ENCODE data around the gene SCGB1C1.
"Not testable (repeated sequence)": the region's sequence is repeated elsewhere in the genome, so short reads cannot be mapped to it uniquely, and the experiment has no call there.

Gene SCGB1C1

GRCh38 chr11:192674-193128, at the start of gene SCGB1C1:
SCGB1C1 (plus strand) TSS chr11:193078; CDS start chr11:193100, 22 bp downstream.
- DNase-seq = not testable (repeated sequence)

GRCh38 chr11:180242-180641, 12.6 kb upstream of the SCGB1C1 start:
- not testable (repeated sequence) for DNase-seq

- not testable (repeated sequence) for DNase-seq
Observed at GRCh38 chr11:189200-189783, 3.6 kb upstream of the SCGB1C1 start.

- not testable (repeated sequence) for DNase-seq
Observed at GRCh38 chr11:189843-190311, 3.0 kb upstream of the SCGB1C1 start.

GRCh38 chr11:190546-190945, 2.3 kb upstream of the SCGB1C1 start:
- DNase-seq = not testable (repeated sequence)

- not testable (repeated sequence) for DNase-seq
Observed at GRCh38 chr11:191490-192478, 1.1 kb upstream of the SCGB1C1 start.

GRCh38 chr11:193481-193880, 603 bp downstream of the SCGB1C1 start:
- DNase-seq = not testable (repeated sequence)

GRCh38 chr11:196786-197731, 4.2 kb downstream of the SCGB1C1 start:
- DNase-seq = no peak

- DNase-seq = no peak
Observed at GRCh38 chr11:197741-198235, 4.9 kb downstream of the SCGB1C1 start.

- DNase-seq = no peak
Observed at GRCh38 chr11:198236-198806, 5.4 kb downstream of the SCGB1C1 start.

- DNase-seq = no peak
Observed at GRCh38 chr11:199004-199581, 6.2 kb downstream of the SCGB1C1 start.

GRCh38 chr11:199782-200181, 6.9 kb downstream of the SCGB1C1 start:
- DNase-seq = no peak

GRCh38 chr11:200224-201003, 7.5 kb downstream of the SCGB1C1 start:
- no peak for DNase-seq

GRCh38 chr11:201966-202365, 9.1 kb downstream of the SCGB1C1 start:
- DNase-seq = no peak

- DNase-seq = no peak
Observed at GRCh38 chr11:202490-202889, 9.6 kb downstream of the SCGB1C1 start.

GRCh38 chr11:203056-203944, 10.4 kb downstream of the SCGB1C1 start:
- no peak for DNase-seq

GRCh38 chr11:203945-204586, 11.2 kb downstream of the SCGB1C1 start:
- no peak for DNase-seq

- DNase-seq = no peak
Observed at GRCh38 chr11:204587-205109, 11.8 kb downstream of the SCGB1C1 start.
